Endothelial cell of umbilical vein (primary cell): ENCODE results near the gene DGKG. TPM values are rescaled to one million over a fixed set of nuclear protein-coding genes. Genes with fewer than 3 reads are reported as not detected.

Experiments used
- BruUV-seq: library from RNA; stranded (reverse); fragments of 400-500 nt; replicated peaks from 2 replicates; lab custom pipeline; 2021; lab: Mats Ljungman, UMichigan
- CTCF ChIA-PET: fragments of 300-600, 350-600 bp; sonication (Branson Sonifier 250); formaldehyde crosslinking; loops from one replicate; lab custom pipeline; 2021; ENCODE audit warnings: antibody characterized with exemption, inconsistent platforms; lab: Charles Lee
- POLR2A ChIA-PET: fragments of 300-600, 350-600 bp; sonication (Branson Sonifier 250); formaldehyde crosslinking; loops from one replicate; lab custom pipeline; 2021; ENCODE audit warnings: antibody characterized with exemption, inconsistent platforms; lab: Charles Lee
- DNase-seq: peaks from one replicate; pipeline ENCODE4 v3.0.0-alpha.2; 2011; ENCODE audit warnings: low read depth, low spot score
- FAIRE-seq: peaks from 2 replicates; lab custom pipeline; 2011; peaks lifted over from hg19 to GRCh38; lab: Jason Lieb, UNC
- H2AFZ ChIP-seq: 2 replicates; pipeline ENCODE4 v1.6.0; 2012; ENCODE audit warnings: low read depth, low read length, control low read depth, inconsistent platforms
- H3K27ac ChIP-seq: 2 replicates; pipeline ENCODE4 v1.5.1; 2011; ENCODE audit warnings: low read depth, mild to moderate bottlenecking, control low read depth, low read length, moderate library complexity; ENCODE audit not compliant: insufficient read depth
- H3K27me3 ChIP-seq, 2 experiments: 2 replicates each; pipeline versions ENCODE4 v1.6.0 to v1.6.1; 2011; ENCODE audit warnings: low read length in 2 of 2, mixed read lengths in 1 of 2; ENCODE audit not compliant: control insufficient read depth in 2 of 2, insufficient read depth in 2 of 2
- H3K36me3 ChIP-seq, 2 experiments: 2 replicates in 1 of 2; 3 replicates in 1 of 2; pipeline ENCODE4 v1.5.1; 2011; ENCODE audit warnings: low read length in 2 of 2, mild to moderate bottlenecking in 1 of 2, moderate library complexity in 1 of 2; ENCODE audit not compliant: control insufficient read depth in 2 of 2, insufficient read depth in 2 of 2; ENCODE audit errors: extremely low read depth in 1 of 2
- H3K4me1 ChIP-seq: 3 replicates; pipeline ENCODE4 v1.5.1; 2011; ENCODE audit warnings: mild to moderate bottlenecking, low read length; ENCODE audit not compliant: control insufficient read depth, insufficient read depth; ENCODE audit errors: extremely low read depth
- H3K4me2 ChIP-seq: 2 replicates; pipeline ENCODE4 v1.6.1; 2011; ENCODE audit warnings: low read length, control low read depth, mixed read lengths; ENCODE audit not compliant: insufficient read depth
- H3K4me3 ChIP-seq, 3 experiments: fragments of 200-600 bp in 1 of 3; sonication (generic), shearing (Covaris generic) in 1 of 3; replicated peaks in 1 of 3; 2 replicates each; pipeline ENCODE4 v1.5.1; 2011 to 2016; ENCODE audit warnings: control low read depth in 3 of 3, low read length in 3 of 3, mild to moderate bottlenecking in 2 of 3, inconsistent platforms in 1 of 3, low read depth in 1 of 3, moderate library complexity in 1 of 3; ENCODE audit not compliant: insufficient read depth in 1 of 3
- H3K79me2 ChIP-seq: 2 replicates; pipeline ENCODE4 v1.6.0; 2012; ENCODE audit warnings: low read length, inconsistent platforms; ENCODE audit not compliant: control insufficient read depth, insufficient read depth
- H3K9ac ChIP-seq: replicated peaks from 2 replicates; pipeline ENCODE3; 2011; ENCODE audit warnings: low read length, control low read depth; ENCODE audit not compliant: insufficient read depth; ENCODE audit errors: extremely low read depth
- H3K9me1 ChIP-seq: replicated peaks from 3 replicates; pipeline ENCODE4 v1.6.0; 2011; ENCODE audit warnings: mild to moderate bottlenecking, low read length; ENCODE audit not compliant: control insufficient read depth, insufficient read depth; ENCODE audit errors: extremely low read depth
- H3K9me3 ChIP-seq: replicated peaks from 2 replicates; pipeline ENCODE4 v1.5.1; 2012; ENCODE audit warnings: low read length, inconsistent platforms; ENCODE audit not compliant: control insufficient read depth, insufficient read depth
- H4K20me1 ChIP-seq: replicated peaks from 2 replicates; pipeline ENCODE3; 2011; ENCODE audit warnings: mild to moderate bottlenecking, low read length; ENCODE audit not compliant: control insufficient read depth, insufficient read depth; ENCODE audit errors: extremely low read depth
- CTCF ChIP-seq, 2 donors: IDR thresholded peaks; 1 replicate in 1 of 2; 2 replicates in 1 of 2; pipeline ENCODE4 v1.5.1; 2011; ENCODE audit warnings: low read length in 2 of 2, mild to moderate bottlenecking in 2 of 2, moderate library complexity in 2 of 2, control low read depth in 1 of 2, inconsistent platforms in 1 of 2, low read depth in 1 of 2; ENCODE audit not compliant: insufficient read depth in 1 of 2; ENCODE audit errors: extremely low read depth in 1 of 2
- EZH2 ChIP-seq: IDR thresholded peaks from 2 replicates; pipeline ENCODE4 v1.6.1; 2012; ENCODE audit warnings: borderline replicate concordance, low read depth, mild to moderate bottlenecking, moderate library complexity, low read length, inconsistent platforms; ENCODE audit not compliant: severe bottlenecking
- FOS ChIP-seq: IDR thresholded peaks from 2 replicates; pipeline ENCODE4 v1.6.1; 2011; ENCODE audit warnings: mild to moderate bottlenecking, low read length, moderate library complexity, borderline replicate concordance; ENCODE audit not compliant: insufficient read depth
- GATA2 ChIP-seq: IDR thresholded peaks from 2 replicates; pipeline ENCODE4 v1.7.0; 2011; ENCODE audit warnings: low read depth, mild to moderate bottlenecking, moderate library complexity, mixed read lengths, low read length; ENCODE audit not compliant: insufficient read length, insufficient read depth
- JUN ChIP-seq: IDR thresholded peaks from 2 replicates; pipeline ENCODE4 v1.6.1; 2011; ENCODE audit warnings: borderline replicate concordance, low read depth; ENCODE audit not compliant: insufficient read length, insufficient read depth
- MAX ChIP-seq: IDR thresholded peaks from 2 replicates; pipeline ENCODE4 v1.6.1; 2011; ENCODE audit not compliant: insufficient read depth, insufficient read length
- MYC ChIP-seq: IDR thresholded peaks from one replicate; pipeline ENCODE4 v1.6.1; 2011; ENCODE audit warnings: mild to moderate bottlenecking, low read depth, low read length
- POLR2A ChIP-seq: IDR thresholded peaks from 2 replicates; pipeline ENCODE4 v1.6.1; 2012; ENCODE audit warnings: low read depth, mild to moderate bottlenecking, control low read depth, low read length
- POLR2AphosphoS5 ChIP-seq: IDR thresholded peaks from 2 replicates; pipeline ENCODE4 v1.6.1; 2012; ENCODE audit warnings: low read depth, mild to moderate bottlenecking, control low read depth, low read length, moderate library complexity; ENCODE audit not compliant: insufficient read depth
- dilution Hi-C: fragments of 300-500 bp; cut with MboI; formaldehyde crosslinking; loops from one replicate; pipeline ENCODE4 v1.15.0; 2019; ENCODE audit warnings: low sequenced_read_pairs; ENCODE audit not compliant: extremely low pct_ligation_motif_present
- intact Hi-C: fragments of 100-400 bp; cut with micrococcal nuclease; formaldehyde crosslinking; loops from one replicate; pipeline ENCODE4 v1.10.0; 2022
- polyA plus RNA-seq, 4 experiments: library from polyadenylated mRNA; depleted of rRNA in 3 of 4; stranded (reverse) in 3 of 4; unstranded in 1 of 4; fragments of >200 nt; gene quantifications; 2 replicates each; pipeline versions ENCODE4 v1.2.1 to v1.2.3, GENCODE V29; 2011 to 2012; ENCODE audit warnings: missing spikeins in 1 of 4
- total RNA-seq: library from RNA; stranded (reverse); gene quantifications from 2 replicates; pipeline ENCODE4 v1.2.3, GENCODE V29; 2021

DGKG gene
- total and polyA plus RNA-seq, 2 donors (not counting 3 experiments of a cell fraction or from before 2014, with no cell fraction given), result not detected

DNA sequence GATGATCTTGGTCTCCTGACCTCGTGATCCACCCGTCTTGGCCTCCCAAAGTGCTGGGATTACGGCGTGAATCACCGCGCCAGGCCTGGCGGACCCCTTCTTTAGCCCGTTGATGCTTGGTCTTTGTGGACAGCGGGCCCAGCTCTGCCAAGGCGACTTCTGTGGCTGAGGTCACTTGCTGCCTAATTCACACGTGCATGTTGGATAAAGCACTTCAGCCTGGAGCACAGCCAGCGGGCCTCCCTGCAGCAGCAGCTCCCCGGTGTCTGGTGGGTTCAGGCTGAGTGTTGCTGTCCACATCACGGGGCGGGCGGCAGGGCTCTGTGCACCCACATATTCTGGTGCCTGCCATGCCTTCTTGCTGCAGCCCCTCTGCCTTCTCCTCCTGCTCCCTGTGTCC lies 88.4 kb downstream of the DGKG start:
- Histone ChIP-seq H3K27me3 (no peaks in the 10 kb centered on the region), H3K4me1 (no peaks in the 10 kb centered on the region), H3K4me3 (no peak overlapping the region), H3K9me3 (no peaks in the 10 kb centered on the region), H4K20me1 (no peaks in the 10 kb centered on the region), H3K4me2 (no peak overlapping the region), H2AFZ (no peak overlapping the region), H3K9ac (no peak overlapping the region), H3K79me2 (no peaks in the 10 kb centered on the region), H3K36me3 (no peaks in the 10 kb centered on the region), H3K27ac (no peak overlapping the region), H3K9me1 (no peaks in the 10 kb centered on the region)
- DNase-seq (no peak), FAIRE-seq (no peak)
- no peak for TF ChIP-seq POLR2AphosphoS5
- TF ChIP-seq MAX, result no peak
- no peak for TF ChIP-seq GATA2
- TF ChIP-seq POLR2A, result no peak
- TF ChIP-seq EZH2, result no peak
- TF ChIP-seq FOS, result no peak
- no peak for TF ChIP-seq JUN
- TF ChIP-seq MYC, result no peak
- TF ChIP-seq CTCF (IDR thresholded peaks at IDR 0.05; ENCODE audit: extremely low read depth in 1 of 2, insufficient read depth in 1 of 2, low read depth in 1 of 2, low read length in 2 of 2), result no peak
- dilution Hi-C loops, result no loop called here
- ChIA-PET CTCF (interaction anchor here (1.1 to 1.6 kb wide), 3 partner anchors 12 to 330 kb away, joined by 4 to 6 read pairs (median 5); no protein-coding TSS in a partner anchor), POLR2A (no interaction called here)
- intact Hi-C loops, result no loop called here
- BruUV-seq, result no TSS peak
